WTC11 (cell line): ENCODE measurements around the gene ELL3. TPM values are rescaled to one million over a fixed set of nuclear protein-coding genes. Genes with fewer than 3 reads are reported as not detected.
A peak's percentile ranks its signal among the peaks of the same experiment; 100 is the strongest.

Source experiments
- ATAC-seq: fragments of 200-7000 bp; cut with Tn5 transposase; 2 replicates; pipeline ENCODE4 v1.10.0; 2021; ENCODE audit warnings: mild to moderate bottlenecking, moderate library complexity
- CTCF ChIA-PET: fragments of 300-600 bp; sonication (Branson Sonifier 250); formaldehyde crosslinking; loops from one replicate; lab custom pipeline; 2021; ENCODE audit warnings: antibody characterized with exemption; lab: Charles Lee
- POLR2A ChIA-PET: fragments of 350-600 bp; sonication (Branson Sonifier 250); formaldehyde crosslinking; loops from one replicate; lab custom pipeline; 2021; ENCODE audit warnings: antibody characterized with exemption; lab: Charles Lee
- DNase-seq: peaks from one replicate; pipeline ENCODE4 v3.0.0; 2021; ENCODE audit warnings: low spot score
- H3K27ac Mint-ChIP-seq: 2 replicates; pipeline ENCODE4 v1.8.0; 2021; ENCODE audit warnings: mixed read lengths
- H3K27me3 Mint-ChIP-seq: 2 replicates; pipeline ENCODE4 v1.8.0; 2021; ENCODE audit warnings: low read depth, mild to moderate bottlenecking, moderate library complexity, mixed read lengths
- H3K36me3 Mint-ChIP-seq: 2 replicates; pipeline ENCODE4 v1.8.0; 2021; ENCODE audit warnings: mixed read lengths
- H3K4me1 Mint-ChIP-seq: 2 replicates; pipeline ENCODE4 v1.8.0; 2022; ENCODE audit warnings: mixed read lengths
- H3K4me3 Mint-ChIP-seq: 2 replicates; pipeline ENCODE4 v1.8.0; 2021; ENCODE audit warnings: mild to moderate bottlenecking, moderate library complexity, mixed read lengths
- H3K9me3 Mint-ChIP-seq: 2 replicates; pipeline ENCODE4 v1.8.0; 2021; ENCODE audit warnings: mixed read lengths
- ATF1 ChIP-seq: sonication (generic); formaldehyde crosslinking; IDR thresholded peaks from 2 replicates; pipeline ENCODE4 v1.8.1; 2023; ENCODE audit warnings: mild to moderate bottlenecking, moderate library complexity, missing genetic modification reagents
- CREM ChIP-seq: sonication (generic); formaldehyde crosslinking; IDR thresholded peaks from 2 replicates; pipeline ENCODE4 v1.8.1; 2022; ENCODE audit warnings: mild to moderate bottlenecking, missing genetic modification reagents, moderate library complexity
- FOXJ3 ChIP-seq: sonication (generic); formaldehyde crosslinking; IDR thresholded peaks from 2 replicates; pipeline ENCODE4 v1.9.0; 2021; ENCODE audit warnings: missing genetic modification reagents, mild to moderate bottlenecking, borderline replicate concordance
- FOXP1 ChIP-seq: sonication (generic); formaldehyde crosslinking; IDR thresholded peaks from 2 replicates; pipeline ENCODE4 v1.8.0; 2022; ENCODE audit warnings: missing genetic modification reagents, mild to moderate bottlenecking, moderate library complexity, borderline replicate concordance
- GRHL2 ChIP-seq: fragments of 250-450 bp; sonication (Bioruptor Pico); IDR thresholded peaks from 2 replicates; pipeline ENCODE4 v1.8.0; 2022; ENCODE audit warnings: mild to moderate bottlenecking, moderate library complexity; ENCODE audit not compliant: insufficient replicate concordance, severe bottlenecking
- HMGA2 ChIP-seq: fragments of 250-450 bp; sonication (Bioruptor Pico); IDR thresholded peaks from 2 replicates; pipeline ENCODE4 v1.4.0; 2021; ENCODE audit warnings: mild to moderate bottlenecking, moderate library complexity
- JAZF1 ChIP-seq: fragments of 250-450 bp; sonication (Bioruptor Pico); IDR thresholded peaks from 2 replicates; pipeline ENCODE4 v1.9.0; 2021; ENCODE audit warnings: moderate library complexity, mild to moderate bottlenecking, inconsistent platforms
- MXD4 ChIP-seq: fragments of 250-450 bp; sonication (Bioruptor Pico); IDR thresholded peaks from 2 replicates; pipeline ENCODE4 v1.8.0; 2021; ENCODE audit warnings: mild to moderate bottlenecking, moderate library complexity, borderline replicate concordance
- NR2C2 ChIP-seq: sonication (generic); formaldehyde crosslinking; IDR thresholded peaks from 2 replicates; pipeline ENCODE4 v1.8.0; 2022; ENCODE audit warnings: mild to moderate bottlenecking, missing genetic modification reagents
- SMAD3 ChIP-seq: sonication (generic); formaldehyde crosslinking; IDR thresholded peaks from 2 replicates; pipeline ENCODE4 v1.8.0; 2022; ENCODE audit warnings: missing genetic modification reagents, mild to moderate bottlenecking, borderline replicate concordance
- TP53 ChIP-seq: sonication (generic); formaldehyde crosslinking; IDR thresholded peaks from 2 replicates; pipeline ENCODE4 v1.8.1; 2023; ENCODE audit warnings: mild to moderate bottlenecking, missing genetic modification reagents
- ZBTB21 ChIP-seq: sonication (generic); formaldehyde crosslinking; IDR thresholded peaks from 2 replicates; pipeline ENCODE4 v1.8.1; 2023; ENCODE audit warnings: mild to moderate bottlenecking, missing genetic modification reagents, borderline replicate concordance
- ZNF121 ChIP-seq: sonication (generic); formaldehyde crosslinking; IDR thresholded peaks from 2 replicates; pipeline ENCODE4 v1.8.0; 2023; ENCODE audit warnings: missing genetic modification reagents
- ZNF219 ChIP-seq: sonication (generic); formaldehyde crosslinking; IDR thresholded peaks from 2 replicates; pipeline ENCODE4 v1.8.0; 2023; ENCODE audit warnings: missing genetic modification reagents, mild to moderate bottlenecking, borderline replicate concordance
- ZNF232 ChIP-seq: sonication (generic); formaldehyde crosslinking; IDR thresholded peaks from 2 replicates; pipeline ENCODE4 v1.8.0; 2022; ENCODE audit warnings: mild to moderate bottlenecking, missing genetic modification reagents
- total RNA-seq: library from RNA; stranded (reverse); gene quantifications from 3 replicates; pipeline ENCODE4 v1.2.3, GENCODE V29; 2021
- TF ChIP-seq, protein P1 (sequence below): sonication (generic); formaldehyde crosslinking; IDR thresholded peaks from 2 replicates; pipeline ENCODE4 v1.8.0; 2023; ENCODE audit warnings: missing genetic modification reagents
- TF ChIP-seq, protein P2 (sequence below): sonication (generic); formaldehyde crosslinking; conservative IDR thresholded peaks from 2 replicates; pipeline ENCODE4 v1.8.1; 2022; ENCODE audit warnings: mild to moderate bottlenecking, missing genetic modification reagents
- TF ChIP-seq, protein P3 (sequence below): sonication (generic); formaldehyde crosslinking; IDR thresholded peaks from 2 replicates; pipeline ENCODE4 v1.8.1; 2022; ENCODE audit warnings: mild to moderate bottlenecking, missing genetic modification reagents, moderate library complexity, borderline replicate concordance
- TF ChIP-seq, protein P4 (sequence below): sonication (generic); formaldehyde crosslinking; IDR thresholded peaks from 2 replicates; pipeline ENCODE4 v1.8.1; 2023; ENCODE audit warnings: mild to moderate bottlenecking, missing genetic modification reagents, moderate library complexity
- TF ChIP-seq, protein P5 (sequence below): sonication (generic); formaldehyde crosslinking; IDR thresholded peaks from 2 replicates; pipeline ENCODE4 v1.8.0; 2022; ENCODE audit warnings: mild to moderate bottlenecking, missing genetic modification reagents
- TF ChIP-seq, protein P6 (sequence below): sonication (generic); formaldehyde crosslinking; IDR thresholded peaks from 2 replicates; pipeline ENCODE4 v1.8.1; 2022; ENCODE audit warnings: mild to moderate bottlenecking, moderate library complexity, missing genetic modification reagents
- TF ChIP-seq, protein P7 (sequence below): fragments of 250-450 bp; sonication (Bioruptor Pico); IDR thresholded peaks from 2 replicates; pipeline ENCODE4 v1.9.0; 2021; ENCODE audit warnings: mild to moderate bottlenecking
- TF ChIP-seq, protein P8 (sequence below): sonication (generic); formaldehyde crosslinking; IDR thresholded peaks from 2 replicates; pipeline ENCODE4 v1.8.0; 2023; ENCODE audit warnings: missing genetic modification reagents, mild to moderate bottlenecking, borderline replicate concordance

The ELL3 gene
- total RNA-seq, 1 experiment from 2014 or later, result 8.8 TPM

DNA sequence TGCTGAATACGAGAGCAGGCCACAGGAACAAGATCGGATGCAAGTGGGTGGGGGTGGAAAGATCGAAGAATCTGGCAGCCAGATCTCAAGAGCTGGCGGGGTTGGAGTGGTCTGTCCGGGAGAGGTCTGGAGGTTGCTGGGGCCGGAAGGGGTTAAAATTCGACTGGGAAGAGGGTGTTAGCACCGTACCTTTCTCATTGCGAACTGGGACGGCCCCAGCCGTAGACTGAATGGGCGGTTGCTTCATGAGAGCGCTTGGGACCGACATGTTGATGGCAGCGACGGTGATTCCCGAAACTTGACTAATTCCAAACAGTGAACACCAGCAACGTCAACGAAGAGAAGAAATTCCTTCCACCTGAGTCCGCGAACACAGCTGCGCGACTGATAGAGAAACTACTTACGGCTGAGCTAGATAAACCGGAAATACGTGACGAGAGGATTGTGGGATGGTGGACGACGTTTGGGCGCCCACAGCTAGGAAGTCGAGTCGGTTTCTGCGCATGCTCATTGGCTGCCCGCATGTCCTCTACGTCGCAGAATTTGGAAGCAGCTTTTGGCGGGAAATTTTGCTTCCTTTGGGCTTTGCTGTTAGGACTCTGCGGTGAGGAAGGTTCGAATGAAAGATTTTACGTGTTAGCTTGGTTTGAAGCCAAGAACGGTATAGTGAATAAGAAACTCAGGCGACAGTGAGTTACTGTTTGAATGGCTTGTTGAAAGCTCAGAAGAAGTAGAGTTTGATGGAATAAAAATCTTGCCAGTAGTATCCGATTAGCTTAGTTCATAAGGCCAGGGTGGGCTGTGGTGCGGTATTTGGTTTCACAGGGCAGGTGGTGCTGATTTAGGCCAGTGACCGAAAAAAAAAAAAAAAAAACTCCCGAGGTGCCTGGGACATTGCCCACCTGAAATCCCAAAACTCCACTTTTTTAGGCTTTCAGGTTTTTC is 47.8 kb upstream of the ELL3 start, which contains the start of gene MFAP1 (continued):
- TF ChIP-seq FOXP1 (CRISPR knock-in tag) (peak; percentile 83), SMAD3 (CRISPR knock-in tag) (peak; percentile 92; the same call in 1 of the 2 replicates), HMGA2 (CRISPR knock-in tag) (no peak), NR2C2 (CRISPR knock-in tag) (no peak), ZNF232 (CRISPR knock-in tag) (peak; percentile 95), FOXJ3 (CRISPR knock-in tag) (peak; percentile 58; the same call in 1 of the 2 replicates), ATF1 (CRISPR knock-in tag) (no peak), ZNF219 (CRISPR knock-in tag) (no peak), CREM (CRISPR knock-in tag) (peak; percentile 86), TP53 (0 out of 2 replicates have a peak, but pooled peaks have one; percentile 63), ZNF121 (CRISPR knock-in tag) (no peak), ZBTB21 (CRISPR knock-in tag) (peak; percentile 78; the same call in 1 of the 2 replicates)
- TF ChIP-seq, protein P1, sequence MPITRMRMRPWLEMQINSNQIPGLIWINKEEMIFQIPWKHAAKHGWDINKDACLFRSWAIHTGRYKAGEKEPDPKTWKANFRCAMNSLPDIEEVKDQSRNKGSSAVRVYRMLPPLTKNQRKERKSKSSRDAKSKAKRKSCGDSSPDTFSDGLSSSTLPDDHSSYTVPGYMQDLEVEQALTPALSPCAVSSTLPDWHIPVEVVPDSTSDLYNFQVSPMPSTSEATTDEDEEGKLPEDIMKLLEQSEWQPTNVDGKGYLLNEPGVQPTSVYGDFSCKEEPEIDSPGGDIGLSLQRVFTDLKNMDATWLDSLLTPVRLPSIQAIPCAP (CRISPR knock-in tag), result peak; percentile 83; the same call in 1 of the 2 replicates
- TF ChIP-seq, protein P2, sequence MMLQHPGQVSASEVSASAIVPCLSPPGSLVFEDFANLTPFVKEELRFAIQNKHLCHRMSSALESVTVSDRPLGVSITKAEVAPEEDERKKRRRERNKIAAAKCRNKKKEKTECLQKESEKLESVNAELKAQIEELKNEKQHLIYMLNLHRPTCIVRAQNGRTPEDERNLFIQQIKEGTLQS, result no peak
- TF ChIP-seq, protein P3, sequence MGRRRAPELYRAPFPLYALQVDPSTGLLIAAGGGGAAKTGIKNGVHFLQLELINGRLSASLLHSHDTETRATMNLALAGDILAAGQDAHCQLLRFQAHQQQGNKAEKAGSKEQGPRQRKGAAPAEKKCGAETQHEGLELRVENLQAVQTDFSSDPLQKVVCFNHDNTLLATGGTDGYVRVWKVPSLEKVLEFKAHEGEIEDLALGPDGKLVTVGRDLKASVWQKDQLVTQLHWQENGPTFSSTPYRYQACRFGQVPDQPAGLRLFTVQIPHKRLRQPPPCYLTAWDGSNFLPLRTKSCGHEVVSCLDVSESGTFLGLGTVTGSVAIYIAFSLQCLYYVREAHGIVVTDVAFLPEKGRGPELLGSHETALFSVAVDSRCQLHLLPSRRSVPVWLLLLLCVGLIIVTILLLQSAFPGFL (CRISPR knock-in tag), result no peak; the same call in 1 of the 2 replicates
- TF ChIP-seq, protein P4, sequence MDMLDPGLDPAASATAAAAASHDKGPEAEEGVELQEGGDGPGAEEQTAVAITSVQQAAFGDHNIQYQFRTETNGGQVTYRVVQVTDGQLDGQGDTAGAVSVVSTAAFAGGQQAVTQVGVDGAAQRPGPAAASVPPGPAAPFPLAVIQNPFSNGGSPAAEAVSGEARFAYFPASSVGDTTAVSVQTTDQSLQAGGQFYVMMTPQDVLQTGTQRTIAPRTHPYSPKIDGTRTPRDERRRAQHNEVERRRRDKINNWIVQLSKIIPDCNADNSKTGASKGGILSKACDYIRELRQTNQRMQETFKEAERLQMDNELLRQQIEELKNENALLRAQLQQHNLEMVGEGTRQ (CRISPR knock-in tag), result no peak

DNA sequence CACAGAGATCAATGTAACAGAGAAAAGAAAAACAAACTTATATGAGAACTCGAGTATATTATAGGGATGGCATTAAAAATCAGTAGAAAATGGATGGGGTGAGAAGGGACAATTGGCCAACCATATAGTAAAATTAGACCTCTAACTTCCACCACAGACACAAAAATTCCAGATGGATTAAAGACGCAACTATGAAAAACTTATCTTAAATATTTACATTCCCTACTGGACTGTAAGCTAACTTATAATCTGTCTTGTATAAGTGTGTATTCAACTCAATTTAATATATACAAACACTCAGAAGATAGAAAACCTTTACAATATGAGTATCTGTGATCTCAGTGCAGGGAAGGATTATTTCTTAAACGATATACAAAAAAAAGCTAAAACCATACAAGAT is 44.7 kb upstream of the ELL3 start:
- Mint-ChIP-seq H3K4me3 (no peak overlapping the region), H3K36me3 (peaks cover 37% of the 10 kb centered on the region), H3K27me3 (peaks cover 22% of the 10 kb centered on the region), H3K9me3 (peaks cover 6% of the 10 kb centered on the region), H3K27ac (no peak overlapping the region), H3K4me1 (peaks cover 7% of the 10 kb centered on the region)
- CTCF ChIA-PET, result no interaction called here
- POLR2A ChIA-PET, result interaction anchor here (0.7 kb wide), 1 partner anchor 1746 kb away, joined by 4 read pairs; no protein-coding TSS in a partner anchor
- ATAC-seq (no peak), DNase-seq (no peak)
- TF ChIP-seq, protein P3 (CRISPR knock-in tag), result no peak
- TF ChIP-seq, protein P5, sequence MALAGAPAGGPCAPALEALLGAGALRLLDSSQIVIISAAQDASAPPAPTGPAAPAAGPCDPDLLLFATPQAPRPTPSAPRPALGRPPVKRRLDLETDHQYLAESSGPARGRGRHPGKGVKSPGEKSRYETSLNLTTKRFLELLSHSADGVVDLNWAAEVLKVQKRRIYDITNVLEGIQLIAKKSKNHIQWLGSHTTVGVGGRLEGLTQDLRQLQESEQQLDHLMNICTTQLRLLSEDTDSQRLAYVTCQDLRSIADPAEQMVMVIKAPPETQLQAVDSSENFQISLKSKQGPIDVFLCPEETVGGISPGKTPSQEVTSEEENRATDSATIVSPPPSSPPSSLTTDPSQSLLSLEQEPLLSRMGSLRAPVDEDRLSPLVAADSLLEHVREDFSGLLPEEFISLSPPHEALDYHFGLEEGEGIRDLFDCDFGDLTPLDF (CRISPR knock-in tag), result no peak
- TF ChIP-seq, protein P6, sequence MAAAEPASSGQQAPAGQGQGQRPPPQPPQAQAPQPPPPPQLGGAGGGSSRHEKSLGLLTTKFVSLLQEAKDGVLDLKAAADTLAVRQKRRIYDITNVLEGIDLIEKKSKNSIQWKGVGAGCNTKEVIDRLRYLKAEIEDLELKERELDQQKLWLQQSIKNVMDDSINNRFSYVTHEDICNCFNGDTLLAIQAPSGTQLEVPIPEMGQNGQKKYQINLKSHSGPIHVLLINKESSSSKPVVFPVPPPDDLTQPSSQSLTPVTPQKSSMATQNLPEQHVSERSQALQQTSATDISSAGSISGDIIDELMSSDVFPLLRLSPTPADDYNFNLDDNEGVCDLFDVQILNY (CRISPR knock-in tag), result no peak
- TF ChIP-seq, protein P7, sequence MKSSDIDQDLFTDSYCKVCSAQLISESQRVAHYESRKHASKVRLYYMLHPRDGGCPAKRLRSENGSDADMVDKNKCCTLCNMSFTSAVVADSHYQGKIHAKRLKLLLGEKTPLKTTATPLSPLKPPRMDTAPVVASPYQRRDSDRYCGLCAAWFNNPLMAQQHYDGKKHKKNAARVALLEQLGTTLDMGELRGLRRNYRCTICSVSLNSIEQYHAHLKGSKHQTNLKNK, result no peak
- TF ChIP-seq MXD4 (no peak), GRHL2 (CRISPR knock-in tag) (no peak), JAZF1 (CRISPR knock-in tag) (no peak)
- TF ChIP-seq, protein P8, sequence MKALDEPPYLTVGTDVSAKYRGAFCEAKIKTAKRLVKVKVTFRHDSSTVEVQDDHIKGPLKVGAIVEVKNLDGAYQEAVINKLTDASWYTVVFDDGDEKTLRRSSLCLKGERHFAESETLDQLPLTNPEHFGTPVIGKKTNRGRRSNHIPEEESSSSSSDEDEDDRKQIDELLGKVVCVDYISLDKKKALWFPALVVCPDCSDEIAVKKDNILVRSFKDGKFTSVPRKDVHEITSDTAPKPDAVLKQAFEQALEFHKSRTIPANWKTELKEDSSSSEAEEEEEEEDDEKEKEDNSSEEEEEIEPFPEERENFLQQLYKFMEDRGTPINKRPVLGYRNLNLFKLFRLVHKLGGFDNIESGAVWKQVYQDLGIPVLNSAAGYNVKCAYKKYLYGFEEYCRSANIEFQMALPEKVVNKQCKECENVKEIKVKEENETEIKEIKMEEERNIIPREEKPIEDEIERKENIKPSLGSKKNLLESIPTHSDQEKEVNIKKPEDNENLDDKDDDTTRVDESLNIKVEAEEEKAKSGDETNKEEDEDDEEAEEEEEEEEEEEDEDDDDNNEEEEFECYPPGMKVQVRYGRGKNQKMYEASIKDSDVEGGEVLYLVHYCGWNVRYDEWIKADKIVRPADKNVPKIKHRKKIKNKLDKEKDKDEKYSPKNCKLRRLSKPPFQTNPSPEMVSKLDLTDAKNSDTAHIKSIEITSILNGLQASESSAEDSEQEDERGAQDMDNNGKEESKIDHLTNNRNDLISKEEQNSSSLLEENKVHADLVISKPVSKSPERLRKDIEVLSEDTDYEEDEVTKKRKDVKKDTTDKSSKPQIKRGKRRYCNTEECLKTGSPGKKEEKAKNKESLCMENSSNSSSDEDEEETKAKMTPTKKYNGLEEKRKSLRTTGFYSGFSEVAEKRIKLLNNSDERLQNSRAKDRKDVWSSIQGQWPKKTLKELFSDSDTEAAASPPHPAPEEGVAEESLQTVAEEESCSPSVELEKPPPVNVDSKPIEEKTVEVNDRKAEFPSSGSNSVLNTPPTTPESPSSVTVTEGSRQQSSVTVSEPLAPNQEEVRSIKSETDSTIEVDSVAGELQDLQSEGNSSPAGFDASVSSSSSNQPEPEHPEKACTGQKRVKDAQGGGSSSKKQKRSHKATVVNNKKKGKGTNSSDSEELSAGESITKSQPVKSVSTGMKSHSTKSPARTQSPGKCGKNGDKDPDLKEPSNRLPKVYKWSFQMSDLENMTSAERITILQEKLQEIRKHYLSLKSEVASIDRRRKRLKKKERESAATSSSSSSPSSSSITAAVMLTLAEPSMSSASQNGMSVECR (CRISPR knock-in tag), result no peak
